RCC 7860 (cell line): ENCODE data around the gene PHOX2A.

ENCODE experiments used
- DNase-seq: peaks from one replicate; pipeline ENCODE4 v3.0.0-alpha.2; 2015; ENCODE audit warnings: low spot score
- FAIRE-seq: peaks from 2 replicates; lab custom pipeline; 2012; peaks lifted over from hg19 to GRCh38; lab: Jason Lieb, UNC

PHOX2A gene

DNA sequence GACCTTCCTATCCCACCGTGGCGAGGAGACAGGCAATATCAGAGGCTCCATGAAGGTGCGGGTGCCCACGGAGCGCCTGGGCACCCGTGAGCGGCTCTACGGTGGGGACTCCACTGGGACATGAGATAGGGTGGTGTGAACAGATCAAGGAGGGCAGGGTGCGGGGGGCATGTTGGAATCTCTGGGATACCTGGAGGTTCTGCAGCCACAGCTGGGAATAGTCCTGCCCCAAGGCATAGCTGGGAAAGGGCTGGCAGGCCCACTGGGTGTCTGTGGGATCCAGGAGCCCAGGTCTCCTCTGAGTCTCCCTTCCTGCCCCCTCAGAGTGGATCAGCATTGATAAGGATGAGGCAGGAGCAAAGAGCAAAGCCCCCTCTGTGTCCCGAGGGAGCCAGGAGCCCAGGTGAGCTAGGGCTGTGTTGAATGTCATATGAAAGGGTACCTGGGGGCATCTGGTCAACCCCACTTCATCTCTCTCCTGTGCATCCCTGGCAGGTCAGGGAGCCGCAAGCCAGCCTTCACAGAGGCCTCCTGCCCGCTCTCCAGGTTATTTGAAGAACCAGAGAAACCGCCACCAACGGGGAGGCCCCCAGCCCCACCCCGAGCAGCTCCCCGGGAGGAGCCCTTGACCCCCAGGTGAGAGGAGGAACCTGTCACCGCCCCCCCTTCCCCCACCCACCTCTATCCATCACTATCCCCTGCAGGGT is 8.5 kb downstream of the PHOX2A start:
- DNase-seq: no peak
- no peak for FAIRE-seq

DNA sequence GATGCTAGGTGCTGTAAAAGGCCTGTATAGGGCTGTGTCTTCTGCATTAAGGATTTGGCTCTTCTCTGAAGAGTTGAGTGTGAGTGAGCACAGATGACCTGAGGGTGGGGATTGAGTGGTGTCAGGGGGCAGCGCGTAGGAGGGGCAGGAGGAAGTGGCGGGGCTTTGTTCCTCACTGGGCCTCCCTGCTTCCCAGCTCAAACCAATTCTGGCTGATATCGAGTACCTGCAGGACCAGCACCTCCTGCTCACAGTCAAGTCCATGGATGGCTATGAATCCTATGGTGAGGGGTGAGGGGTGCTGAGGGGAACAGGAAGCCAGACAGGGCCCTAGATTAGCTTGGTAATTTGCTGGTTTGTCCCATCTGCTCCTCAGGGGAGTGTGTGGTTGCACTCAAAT is 9.1 kb downstream of the PHOX2A start:
- no peak for FAIRE-seq
- DNase-seq: no peak

DNA sequence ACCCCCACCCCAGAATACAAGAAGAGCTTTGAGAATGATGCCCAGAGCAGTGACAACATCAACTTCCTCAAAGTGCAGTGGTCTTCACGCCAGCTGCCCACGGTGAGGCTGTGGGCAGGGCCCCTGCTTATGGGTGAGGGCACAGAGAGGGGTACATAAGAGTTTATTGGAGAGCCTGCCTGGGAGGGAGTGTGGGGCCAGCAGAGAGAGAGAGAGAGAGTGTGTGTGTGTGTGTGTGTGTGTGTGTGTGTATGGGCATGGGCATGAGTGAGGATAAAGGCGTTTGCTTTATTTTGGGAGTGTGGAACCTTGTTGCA is 9.5 kb downstream of the PHOX2A start:
- no peak for DNase-seq
- no peak for FAIRE-seq

DNA sequence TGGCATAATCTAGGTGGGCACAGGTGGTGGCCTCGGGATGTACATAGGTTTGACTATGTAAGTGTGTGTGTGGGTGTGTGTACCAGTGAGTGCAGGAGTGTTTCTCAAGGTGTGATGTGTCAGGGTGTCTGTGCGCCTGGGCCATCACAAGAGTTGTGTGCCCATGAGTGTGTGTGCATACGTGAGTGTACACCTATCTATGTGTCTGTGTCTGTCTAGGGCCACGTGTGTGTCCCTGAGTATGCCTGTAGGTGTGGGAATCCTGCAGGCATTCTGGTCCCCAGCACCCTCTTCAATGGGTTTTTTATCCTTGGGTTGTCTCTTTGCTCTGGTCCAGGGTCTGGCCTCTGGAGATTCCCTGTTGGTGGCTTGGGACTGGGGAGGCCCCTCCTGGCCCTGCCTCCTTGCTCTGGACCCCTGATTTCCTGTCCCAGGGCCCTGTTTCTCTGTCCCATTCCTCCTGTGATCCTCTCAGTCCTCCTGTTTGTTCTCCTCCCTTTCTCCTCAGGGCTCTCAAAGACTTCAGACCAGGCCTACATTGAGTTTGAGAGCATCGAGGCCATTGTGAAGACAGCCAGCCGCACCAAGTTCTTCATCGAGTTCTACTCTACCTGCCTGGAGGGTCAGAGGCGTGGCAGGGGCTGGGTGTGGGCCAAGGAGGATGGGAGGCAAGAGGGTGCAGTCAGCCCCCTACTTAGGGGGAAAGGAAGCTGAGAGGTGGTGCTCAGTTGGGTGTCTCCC is 10.0 kb downstream of the PHOX2A start:
- FAIRE-seq (no peak), DNase-seq (no peak)

DNA sequence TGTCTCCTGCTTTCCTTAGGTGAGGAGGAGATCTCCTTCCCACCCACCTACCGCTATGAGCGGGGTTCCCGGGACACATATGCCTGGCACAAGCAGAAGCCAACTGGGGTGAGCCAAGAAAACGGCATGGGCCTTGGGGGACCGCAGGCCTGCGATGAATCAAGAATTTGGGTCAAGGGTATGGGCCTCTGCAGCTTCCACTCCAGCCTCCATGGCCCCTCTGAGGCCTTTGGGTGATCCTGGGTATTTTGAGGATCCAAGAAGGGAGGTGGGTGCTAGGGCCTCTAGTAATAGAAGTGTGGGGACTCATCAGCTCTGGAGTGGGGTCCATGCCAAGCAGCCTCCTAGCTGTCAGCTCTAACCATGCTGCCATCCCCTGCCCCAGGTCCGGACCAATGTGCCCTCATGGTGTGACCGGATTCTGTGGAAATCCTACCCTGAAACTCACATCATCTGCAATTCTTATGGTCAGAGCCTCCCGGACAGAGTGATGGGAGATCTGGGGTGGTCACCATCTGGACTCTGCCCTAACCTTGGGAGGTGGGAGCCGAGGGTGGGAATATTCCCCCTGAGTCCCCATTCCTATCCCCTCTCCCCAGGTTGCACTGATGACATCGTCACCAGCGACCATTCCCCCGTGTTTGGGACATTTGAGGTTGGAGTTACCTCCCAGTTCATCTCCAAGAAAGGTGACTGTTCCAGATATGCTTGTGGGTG is 10.8 kb downstream of the PHOX2A start:
- DNase-seq: no peak
- no peak for FAIRE-seq

DNA sequence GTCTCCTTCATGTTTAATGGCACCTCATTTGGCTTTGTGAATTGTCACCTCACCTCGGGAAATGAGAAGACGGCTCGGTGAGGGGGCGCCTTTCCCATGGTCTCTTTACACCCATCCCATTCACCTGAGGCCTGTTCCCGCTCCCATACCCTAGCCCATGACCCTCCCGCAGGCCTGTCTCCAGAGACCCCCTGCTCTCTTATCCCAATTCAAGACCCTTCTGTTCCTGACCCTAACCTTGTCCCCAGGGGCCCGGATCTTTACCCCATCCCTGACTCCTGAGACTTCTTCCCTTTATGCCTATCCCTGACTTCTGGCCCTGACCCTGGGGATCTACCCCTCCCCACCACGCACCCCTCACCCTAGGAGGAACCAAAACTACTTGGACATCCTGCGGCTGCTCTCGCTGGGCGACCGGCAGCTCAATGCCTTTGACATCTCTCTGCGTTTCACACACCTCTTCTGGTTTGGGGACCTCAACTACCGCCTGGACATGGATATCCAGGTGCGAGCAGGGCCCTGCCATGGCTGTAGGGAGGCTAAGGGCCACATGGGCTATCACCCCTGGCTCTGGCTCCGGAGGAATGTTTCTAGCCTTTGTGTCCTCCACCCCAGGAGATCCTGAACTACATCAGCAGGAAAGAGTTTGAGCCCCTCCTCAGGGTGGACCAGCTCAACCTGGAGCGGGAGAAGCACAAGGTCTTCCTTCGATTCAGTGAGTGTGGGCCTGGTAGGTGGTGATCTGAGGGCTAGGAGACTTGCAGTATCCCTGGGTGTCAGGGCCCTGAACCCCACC is 11.5 kb downstream of the PHOX2A start:
- no peak for DNase-seq
- no peak for FAIRE-seq

DNA sequence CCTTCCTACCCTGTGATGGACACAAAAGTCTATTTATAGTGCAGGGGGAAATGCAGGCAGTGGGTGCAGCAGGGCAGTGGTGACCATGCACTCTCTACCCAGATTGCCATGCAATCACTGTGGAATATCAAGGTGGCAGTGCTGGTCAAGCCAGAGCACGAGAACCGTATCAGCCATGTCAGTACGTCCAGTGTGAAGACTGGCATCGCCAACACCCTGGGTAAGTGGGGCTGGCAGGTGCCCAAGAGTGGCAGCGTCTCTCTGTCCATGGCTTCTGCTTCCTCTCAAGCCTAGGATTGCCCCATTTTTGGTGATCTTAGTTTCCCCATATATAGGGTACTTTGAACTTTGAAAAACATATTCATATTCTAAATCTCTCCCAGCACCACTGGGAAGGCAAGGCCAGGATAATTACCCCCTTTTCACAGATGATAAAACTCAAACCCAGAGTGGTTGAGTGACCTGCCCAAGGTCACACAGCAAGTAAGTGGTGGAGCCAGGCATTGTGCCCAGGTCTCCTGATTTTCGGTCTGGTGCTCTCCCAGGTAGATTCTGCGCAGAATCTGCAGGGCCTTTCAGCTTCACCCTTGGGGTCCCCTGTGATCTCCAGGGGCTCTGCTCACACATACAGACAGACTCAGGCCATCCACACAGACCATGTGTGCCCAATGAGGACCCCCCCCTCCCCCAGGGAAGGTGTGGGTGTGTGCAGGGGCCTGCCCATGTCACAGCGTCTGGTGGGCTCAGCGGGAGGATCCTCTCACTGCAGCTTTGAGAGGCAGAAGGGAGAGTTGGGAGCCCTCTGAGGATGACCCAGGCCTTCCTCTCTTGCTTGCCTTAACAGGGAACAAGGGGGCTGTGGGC is 12.3 kb downstream of the PHOX2A start:
- DNase-seq (no peak), FAIRE-seq (no peak)

DNA sequence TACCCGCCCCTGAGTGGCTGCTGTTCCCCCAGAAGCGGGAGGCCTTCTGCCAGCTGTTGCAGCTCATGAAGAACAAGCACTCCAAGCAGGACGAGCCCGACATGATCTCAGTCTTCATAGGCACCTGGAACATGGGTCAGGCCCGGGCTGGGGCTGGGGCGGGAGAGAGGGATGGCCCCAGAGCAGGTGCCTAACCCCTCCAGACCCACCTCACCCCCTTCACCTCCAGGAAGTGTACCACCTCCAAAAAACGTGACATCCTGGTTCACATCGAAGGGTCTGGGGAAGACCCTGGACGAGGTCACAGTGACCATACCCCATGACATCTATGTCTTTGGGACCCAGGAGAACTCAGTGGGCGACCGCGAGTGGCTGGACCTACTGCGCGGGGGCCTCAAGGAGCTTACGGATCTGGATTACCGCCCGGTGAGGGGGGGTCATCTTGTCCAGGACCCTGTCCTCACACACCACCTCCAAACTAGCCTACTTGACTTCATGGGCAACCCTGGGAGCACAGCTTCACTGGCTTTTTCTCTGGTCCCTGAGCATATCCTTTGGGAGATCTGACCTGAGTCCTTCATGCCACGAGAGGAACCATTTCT is 13.1 kb downstream of the PHOX2A start:
- DNase-seq (no peak), FAIRE-seq (no peak)

DNA sequence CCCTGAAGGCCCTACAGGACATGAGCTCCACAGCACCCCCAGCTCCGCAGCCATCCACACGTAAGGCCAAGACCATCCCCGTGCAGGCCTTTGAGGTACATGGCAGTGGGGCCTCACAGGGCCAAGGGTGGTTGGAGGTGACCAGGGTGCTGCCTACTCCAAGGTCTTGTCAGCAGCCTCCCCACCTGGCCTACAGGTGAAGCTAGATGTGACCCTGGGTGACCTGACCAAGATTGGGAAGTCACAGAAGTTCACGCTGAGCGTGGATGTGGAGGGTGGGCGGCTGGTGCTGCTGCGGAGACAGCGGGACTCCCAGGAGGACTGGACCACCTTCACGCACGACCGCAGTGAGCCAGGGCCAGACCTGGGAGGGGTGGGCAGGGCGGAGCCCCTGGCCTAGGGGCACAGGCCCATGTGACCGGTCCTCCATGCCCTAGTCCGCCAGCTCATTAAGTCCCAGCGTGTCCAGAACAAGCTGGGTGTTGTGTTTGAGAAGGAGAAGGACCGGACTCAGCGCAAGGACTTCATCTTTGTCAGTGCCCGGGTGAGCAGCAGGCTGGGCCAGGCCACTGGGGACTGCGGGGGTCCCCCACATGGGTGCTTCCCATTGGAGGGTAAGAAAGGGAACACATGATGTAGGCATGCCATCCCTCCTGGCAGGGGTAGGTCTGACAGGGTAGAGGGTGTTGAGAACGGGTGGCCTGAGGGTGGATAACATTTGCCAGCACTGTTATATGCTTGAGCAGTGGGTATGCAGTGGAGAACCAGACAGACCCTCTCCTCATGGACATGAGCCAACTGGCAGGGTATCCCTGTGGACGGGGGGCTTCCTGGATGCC is 13.8 kb downstream of the PHOX2A start:
- FAIRE-seq: no peak
- no peak for DNase-seq

DNA sequence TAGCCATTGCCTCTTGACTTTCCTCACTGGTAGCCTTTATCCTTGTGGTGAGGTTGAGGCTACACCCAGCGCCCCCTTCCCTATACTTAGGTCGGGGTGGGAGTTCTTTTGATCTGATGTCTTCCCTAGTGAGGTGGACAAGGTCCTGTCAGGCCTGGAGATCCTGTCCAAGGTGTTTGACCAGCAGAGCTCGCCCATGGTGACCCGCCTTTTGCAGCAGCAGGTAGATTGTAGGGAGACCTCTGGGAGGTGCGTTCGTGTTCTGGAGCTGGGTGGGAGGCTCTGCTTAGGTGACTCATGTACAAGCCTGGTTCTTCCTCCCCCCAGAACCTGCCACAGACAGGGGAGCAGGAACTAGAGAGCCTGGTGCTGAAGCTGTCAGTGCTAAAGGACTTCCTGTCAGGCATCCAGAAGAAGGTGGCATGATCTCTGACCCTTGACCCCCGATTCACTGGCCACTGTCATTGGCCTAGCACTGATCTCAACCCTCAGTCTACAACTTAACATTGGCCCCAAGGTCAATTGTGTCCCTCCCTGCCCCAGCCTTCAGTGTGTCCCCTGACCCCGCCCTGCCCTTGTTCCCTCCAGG is 14.5 kb downstream of the PHOX2A start:
- DNase-seq: no peak
- no peak for FAIRE-seq

DNA sequence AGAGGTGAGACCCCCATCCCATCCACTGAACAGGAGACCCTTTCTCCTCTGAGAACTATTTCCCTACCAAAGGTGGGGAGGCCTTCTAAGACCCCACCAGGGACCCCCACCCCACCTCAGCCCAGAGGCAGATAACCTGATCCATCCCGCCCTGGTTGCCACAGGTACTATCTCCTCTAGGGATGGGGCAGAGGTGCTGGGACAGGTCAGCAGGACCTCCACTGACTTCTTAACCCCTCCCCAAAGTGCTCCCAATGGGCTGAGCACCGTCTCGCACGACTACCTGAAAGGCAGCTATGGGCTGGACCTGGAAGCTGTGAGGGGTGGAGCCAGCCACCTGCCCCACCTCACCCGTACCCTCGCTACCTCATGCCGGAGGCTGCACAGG is 15.1 kb downstream of the PHOX2A start:
- FAIRE-seq: no peak
- DNase-seq: no peak

DNA sequence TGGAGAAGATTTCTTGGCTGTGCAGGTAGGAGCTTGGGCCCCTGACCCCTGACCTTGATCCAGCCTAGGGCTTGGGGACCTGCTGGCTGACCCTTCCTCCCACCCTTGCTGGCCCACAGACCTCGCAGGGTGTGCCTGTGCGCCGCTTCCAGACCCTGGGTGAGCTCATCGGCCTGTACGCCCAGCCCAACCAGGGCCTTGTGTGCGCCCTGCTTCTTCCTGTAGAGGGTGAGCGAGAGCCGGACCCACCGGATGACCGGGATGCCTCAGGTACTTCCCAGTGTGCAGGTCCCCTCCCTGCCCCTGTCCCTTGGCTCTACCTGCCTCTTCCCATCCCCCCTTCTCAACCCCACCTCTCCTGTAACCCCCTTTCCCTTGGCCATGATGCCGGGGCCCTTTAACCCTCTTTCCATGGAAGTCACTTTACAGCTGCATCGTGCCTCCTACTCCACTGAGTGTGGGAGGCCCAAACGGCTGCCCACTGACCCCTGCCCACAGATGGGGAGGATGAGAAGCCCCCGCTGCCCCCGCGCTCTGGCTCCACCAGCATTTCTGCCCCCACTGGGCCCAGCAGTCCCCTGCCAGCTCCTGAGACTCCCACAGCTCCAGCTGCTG is 15.6 kb downstream of the PHOX2A start:
- no peak for DNase-seq
- no peak for FAIRE-seq

DNA sequence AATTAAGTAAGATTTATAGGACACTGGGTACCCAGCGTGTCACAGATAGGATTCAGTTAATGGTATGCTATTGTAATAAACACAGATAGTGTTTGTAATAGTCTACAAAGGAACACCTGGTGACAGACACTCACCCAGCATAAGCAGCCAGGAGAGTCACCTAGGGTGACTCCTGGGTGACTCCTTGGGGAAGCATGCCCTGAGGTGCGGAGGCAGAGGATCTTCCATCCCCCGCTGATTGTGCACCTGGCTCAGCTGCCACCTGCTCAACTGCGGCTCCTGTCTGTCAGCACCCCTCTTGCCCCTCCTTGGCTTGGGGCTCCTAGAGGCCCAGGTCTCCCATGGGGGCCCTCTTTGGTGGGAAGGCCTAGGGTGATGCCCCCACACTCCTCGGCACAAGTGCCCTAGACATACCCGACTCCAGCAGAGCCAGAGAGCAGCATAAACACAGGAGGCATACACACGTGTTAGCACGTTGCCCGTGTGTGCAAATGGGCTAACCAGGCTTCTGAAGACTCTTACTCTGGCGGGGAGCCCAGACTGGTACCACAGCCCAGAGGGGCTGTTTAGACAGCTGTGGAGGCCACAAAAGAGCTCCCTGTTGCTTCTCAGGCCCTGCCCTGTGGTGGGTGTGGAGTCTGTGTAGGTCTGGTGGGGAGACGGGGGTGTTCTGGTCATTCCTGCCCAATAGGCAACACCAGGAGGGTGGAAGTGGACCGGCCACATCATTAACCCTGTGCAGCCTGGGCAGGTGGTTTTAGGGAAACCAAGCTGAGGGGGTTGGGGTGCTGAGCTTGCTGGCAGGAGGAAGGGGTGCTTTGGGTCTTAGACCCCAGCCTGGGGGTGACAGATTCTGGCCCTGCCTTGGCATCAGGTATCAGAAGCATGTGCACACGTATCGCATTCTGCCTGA is 16.4 kb downstream of the PHOX2A start:
- no peak for DNase-seq
- FAIRE-seq: no peak

DNA sequence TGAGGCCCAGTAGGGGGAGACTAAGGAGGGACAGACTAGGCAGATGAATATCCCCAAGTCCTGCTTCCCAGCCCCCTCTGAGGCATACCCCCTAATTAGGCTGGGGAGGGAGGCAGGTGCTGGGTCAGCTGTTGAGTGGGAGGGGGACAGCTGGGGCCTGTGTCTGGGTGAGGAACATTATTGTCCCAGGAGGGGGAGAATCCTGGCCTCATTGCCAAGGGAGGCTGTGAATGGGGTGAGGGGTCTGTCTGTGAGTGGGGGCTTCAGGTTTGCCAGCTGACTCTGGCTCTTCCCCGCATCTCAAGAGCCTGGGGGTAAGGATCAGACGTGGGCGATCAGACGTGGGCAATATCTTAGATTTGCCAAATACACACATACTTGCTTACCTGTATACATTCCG is 17.3 kb downstream of the PHOX2A start:
- FAIRE-seq (no peak), DNase-seq (no peak)

DNA sequence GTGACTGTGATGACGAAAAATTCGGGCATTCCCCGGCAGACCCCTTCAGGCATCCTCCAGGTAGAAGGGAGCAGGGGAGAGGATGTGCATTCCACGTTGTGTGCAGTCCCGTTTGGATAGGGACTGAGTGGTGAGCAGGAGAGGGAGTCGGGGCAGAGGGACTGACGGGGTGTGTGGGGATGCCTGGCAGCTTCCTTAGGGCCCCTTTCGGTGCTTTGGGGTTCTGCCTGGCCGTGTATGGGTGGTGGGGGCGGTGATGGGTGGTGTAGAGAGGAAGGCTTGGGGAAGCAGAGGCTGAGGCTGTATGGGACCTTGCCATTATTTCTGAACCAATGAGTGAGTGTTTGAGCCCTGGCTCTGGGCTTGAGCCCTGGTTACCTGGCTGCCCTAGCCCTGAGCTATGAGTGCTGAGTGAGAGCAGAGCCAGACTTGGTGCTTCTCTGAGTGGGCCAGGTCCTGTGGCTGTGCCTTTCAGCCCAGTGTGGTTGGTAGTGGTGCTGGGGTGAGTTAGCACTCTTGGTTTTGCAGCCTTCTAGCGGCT is 18.5 kb downstream of the PHOX2A start:
- DNase-seq (no peak), FAIRE-seq (no peak)

DNA sequence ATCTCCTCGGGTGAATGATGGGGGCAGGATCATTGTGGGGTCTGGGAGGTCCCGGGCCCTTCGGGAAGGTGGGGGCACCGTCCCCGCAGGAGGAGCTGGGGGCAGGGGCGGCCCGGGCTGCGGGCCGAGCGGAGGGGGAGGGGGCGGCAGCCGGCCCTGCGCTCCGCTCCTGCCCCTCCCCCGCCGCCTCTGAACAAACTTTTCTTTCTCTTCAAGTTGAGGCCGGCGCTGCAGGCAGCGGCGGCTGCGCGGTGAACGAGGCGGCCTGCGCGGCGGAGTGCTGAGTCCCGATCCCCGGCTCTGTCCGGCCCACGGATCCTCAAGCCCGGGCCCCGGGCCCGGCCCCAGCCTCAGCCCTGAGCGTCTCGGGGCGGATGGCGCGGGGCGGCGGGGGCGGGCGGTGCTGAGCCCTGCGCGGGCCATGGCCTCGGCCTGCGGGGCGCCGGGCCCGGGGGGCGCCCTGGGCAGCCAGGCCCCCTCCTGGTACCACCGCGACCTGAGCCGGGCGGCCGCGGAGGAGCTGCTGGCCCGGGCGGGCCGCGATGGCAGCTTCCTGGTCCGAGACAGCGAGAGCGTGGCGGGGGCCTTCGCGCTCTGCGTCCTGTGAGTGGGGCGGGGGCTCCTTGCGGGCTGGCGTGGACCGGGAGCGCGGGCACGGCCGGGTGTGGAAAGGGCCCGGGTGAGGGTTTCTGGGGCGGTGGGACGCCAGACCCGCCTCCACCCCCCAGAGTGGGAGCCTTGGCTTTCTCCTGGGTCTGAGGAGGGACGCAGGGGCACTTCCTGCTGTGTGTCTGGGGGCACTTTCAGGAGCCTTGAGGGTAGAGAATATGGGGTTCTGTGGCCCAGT is 19.2 kb downstream of the PHOX2A start, which contains the start of gene INPPL1:
Gene INPPL1 (plus strand): TSS at position 204 of the 847 bp plus-strand sequence. CDS start 218 bp downstream, at position 422.
- no peak for FAIRE-seq

More for the DNA sequence above, 19.2 kb downstream of the PHOX2A start, which contains the start of gene INPPL1:
- peak; percentile 6 for DNase-seq
